Measurements from ENCODE around the gene FALEC.
"Not testable (repeated sequence)": the region's sequence is repeated elsewhere in the genome, so short reads cannot be mapped to it uniquely, and the experiment has no call there.

GRCh38 chr1:150581962-150582361, 66.4 kb downstream of the FALEC start:
- not testable (repeated sequence) for TF ChIP-seq CTCF (conservative IDR thresholded peaks at IDR 0.05); ZFX (IDR thresholded peaks at IDR 0.05)
